Anterior cingulate cortex (tissue), 58 donors: ENCODE data around the gene RHEBL1.

Experiments used
- DNase-seq, 58 donors: peaks; one replicate each; lab custom pipeline; 2025; lab: John Stamatoyannopoulos, UW

RHEBL1 gene

GRCh38 chr12:49040364-49040855, 29.4 kb downstream of the RHEBL1 start:
- DNase-seq, result no peak

- DNase-seq, result no peak
These were observed 30.1 kb downstream of the RHEBL1 start for GRCh38 chr12:49039421-49040363.

GRCh38 chr12:49038291-49038955, 31.4 kb downstream of the RHEBL1 start:
- DNase-seq, result no peak

- no peak for DNase-seq
These were observed 31.9 kb downstream of the RHEBL1 start for GRCh38 chr12:49037947-49038237.

GRCh38 chr12:49037111-49037946, 32.5 kb downstream of the RHEBL1 start:
- no peak for DNase-seq

- DNase-seq, result no peak
These were observed 33.8 kb downstream of the RHEBL1 start for GRCh38 chr12:49036029-49036428.

GRCh38 chr12:49034286-49034622, 35.5 kb downstream of the RHEBL1 start:
- no peak for DNase-seq

- DNase-seq, result peak in 14 of 58 donors; percentile 4 to 43 (median 18)
These were observed 36.0 kb downstream of the RHEBL1 start for GRCh38 chr12:49033611-49034285.

GRCh38 chr12:49032679-49033447, 36.9 kb downstream of the RHEBL1 start:
- no peak for DNase-seq

GRCh38 chr12:49032276-49032675, 37.5 kb downstream of the RHEBL1 start:
- DNase-seq, result no peak

- DNase-seq, result no peak
These were observed 38.1 kb downstream of the RHEBL1 start for GRCh38 chr12:49031573-49032161.

GRCh38 chr12:49030714-49031572, 38.8 kb downstream of the RHEBL1 start:
- DNase-seq, result no peak

GRCh38 chr12:49030119-49030518, 39.7 kb downstream of the RHEBL1 start:
- no peak for DNase-seq

- no peak for DNase-seq
These were observed 41.0 kb downstream of the RHEBL1 start for GRCh38 chr12:49028666-49029275.

- DNase-seq, result no peak
These were observed 41.8 kb downstream of the RHEBL1 start for GRCh38 chr12:49027846-49028555.

- no peak for DNase-seq
These were observed 42.9 kb downstream of the RHEBL1 start for GRCh38 chr12:49026678-49027480.
